WI38 (cell line): ENCODE measurements around the gene ATP11A.
"Not testable (repeated sequence)": the region's sequence is repeated elsewhere in the genome, so short reads cannot be mapped to it uniquely, and the experiment has no call there.

Source experiments
- H3K4me3 ChIP-seq: 2 replicates; pipeline ENCODE4 v1.5.1; 2011; ENCODE audit warnings: low read depth, mild to moderate bottlenecking, control low read depth, low read length
- TF ChIP-seq, protein P1 (sequence below): IDR thresholded peaks from 2 replicates; pipeline ENCODE4 v1.5.1; 2012; ENCODE audit warnings: low read depth, mild to moderate bottlenecking, control low read depth, low read length

The ATP11A gene

DNA sequence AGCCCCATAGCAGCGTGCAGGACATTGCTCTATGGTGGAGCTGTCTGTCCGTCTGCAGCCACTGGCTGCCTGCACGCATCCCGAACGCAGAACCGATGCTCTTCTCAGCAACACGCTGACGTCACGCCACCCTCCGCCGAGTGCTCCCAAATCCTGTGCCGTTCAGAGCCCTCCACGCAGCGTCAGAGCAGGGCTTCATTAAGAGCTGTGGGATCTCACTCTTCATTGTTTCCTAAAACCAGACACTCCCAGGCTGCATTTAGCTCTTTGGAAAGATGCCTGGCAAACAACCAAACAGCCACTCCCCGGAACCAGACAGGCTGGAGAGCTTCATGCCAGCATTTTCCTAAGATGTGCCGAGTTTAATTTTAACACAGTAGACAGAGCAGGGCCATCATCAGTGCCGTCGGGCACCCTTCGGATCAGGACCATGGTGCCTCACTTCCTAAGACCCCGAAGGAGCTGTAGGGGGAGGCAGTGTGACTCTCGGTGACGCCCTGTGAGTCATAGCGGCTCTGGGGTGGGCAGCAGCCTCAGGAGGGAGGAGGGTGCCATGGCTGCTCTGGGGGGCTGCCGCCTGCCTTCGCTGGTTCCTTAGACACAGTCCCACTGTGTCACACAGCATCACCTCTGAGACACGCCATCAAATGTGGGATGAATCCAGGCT, 147.7 kb downstream of the ATP11A start:
- no peak overlapping the region for H3K4me3 ChIP-seq
- TF ChIP-seq, protein P1, sequence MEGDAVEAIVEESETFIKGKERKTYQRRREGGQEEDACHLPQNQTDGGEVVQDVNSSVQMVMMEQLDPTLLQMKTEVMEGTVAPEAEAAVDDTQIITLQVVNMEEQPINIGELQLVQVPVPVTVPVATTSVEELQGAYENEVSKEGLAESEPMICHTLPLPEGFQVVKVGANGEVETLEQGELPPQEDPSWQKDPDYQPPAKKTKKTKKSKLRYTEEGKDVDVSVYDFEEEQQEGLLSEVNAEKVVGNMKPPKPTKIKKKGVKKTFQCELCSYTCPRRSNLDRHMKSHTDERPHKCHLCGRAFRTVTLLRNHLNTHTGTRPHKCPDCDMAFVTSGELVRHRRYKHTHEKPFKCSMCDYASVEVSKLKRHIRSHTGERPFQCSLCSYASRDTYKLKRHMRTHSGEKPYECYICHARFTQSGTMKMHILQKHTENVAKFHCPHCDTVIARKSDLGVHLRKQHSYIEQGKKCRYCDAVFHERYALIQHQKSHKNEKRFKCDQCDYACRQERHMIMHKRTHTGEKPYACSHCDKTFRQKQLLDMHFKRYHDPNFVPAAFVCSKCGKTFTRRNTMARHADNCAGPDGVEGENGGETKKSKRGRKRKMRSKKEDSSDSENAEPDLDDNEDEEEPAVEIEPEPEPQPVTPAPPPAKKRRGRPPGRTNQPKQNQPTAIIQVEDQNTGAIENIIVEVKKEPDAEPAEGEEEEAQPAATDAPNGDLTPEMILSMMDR, result no peak

DNA sequence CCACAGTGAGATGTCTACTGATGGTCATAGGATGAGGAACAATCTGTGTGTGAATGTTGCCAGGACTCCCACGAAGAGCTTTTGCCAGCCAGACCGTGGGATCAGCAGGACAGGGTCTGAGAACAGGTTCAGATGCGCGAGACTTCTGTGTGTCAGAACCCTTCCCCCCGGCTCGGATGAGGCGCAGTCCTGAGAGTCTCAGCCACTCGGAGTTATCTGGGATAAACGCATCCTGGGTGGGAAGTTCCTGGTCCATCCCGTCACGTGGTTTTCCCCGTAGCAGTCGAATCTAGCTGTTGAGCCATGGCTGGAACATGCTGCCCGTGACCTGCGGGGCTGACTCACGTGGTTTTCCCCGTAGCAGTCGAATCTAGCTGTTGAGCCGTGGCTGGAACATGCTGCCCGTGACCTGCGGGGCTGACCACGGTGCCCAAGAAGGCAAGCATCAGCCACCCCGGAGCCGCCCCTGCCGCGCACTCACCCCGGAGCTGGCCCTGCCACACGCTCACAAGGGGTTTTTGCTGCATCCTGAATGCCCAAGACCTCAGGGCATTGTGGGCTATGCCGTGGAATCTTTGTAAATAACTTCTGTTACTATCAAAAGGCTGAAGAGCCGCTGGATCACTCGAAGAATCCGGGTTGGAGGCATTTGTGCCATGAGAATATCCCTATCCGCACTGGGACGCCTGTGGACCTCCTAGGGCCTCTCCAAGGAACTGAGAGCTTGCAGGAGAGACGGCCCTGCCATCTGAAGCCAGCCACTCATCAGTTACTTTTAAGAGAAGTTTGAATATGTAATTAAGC, 148.4 kb downstream of the ATP11A start:
- TF ChIP-seq, protein P1, result no peak
- H3K4me3 ChIP-seq, result no peak overlapping the region

DNA sequence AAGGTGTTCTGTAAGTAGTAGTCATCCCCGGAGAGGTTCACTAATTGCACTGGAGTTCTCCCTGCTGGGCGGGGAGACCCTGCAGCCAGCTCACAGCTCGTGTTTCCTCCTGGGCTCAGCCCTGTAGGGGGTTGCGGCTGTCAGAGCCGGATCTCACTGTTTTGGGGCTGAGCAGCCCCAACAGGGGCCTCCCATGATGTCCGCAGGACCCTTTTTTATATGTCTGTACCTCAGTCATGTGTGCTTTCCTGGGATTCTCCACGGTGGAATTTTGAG, 148.9 kb downstream of the ATP11A start:
- TF ChIP-seq, protein P1, result no peak
- no peak overlapping the region for H3K4me3 ChIP-seq

DNA sequence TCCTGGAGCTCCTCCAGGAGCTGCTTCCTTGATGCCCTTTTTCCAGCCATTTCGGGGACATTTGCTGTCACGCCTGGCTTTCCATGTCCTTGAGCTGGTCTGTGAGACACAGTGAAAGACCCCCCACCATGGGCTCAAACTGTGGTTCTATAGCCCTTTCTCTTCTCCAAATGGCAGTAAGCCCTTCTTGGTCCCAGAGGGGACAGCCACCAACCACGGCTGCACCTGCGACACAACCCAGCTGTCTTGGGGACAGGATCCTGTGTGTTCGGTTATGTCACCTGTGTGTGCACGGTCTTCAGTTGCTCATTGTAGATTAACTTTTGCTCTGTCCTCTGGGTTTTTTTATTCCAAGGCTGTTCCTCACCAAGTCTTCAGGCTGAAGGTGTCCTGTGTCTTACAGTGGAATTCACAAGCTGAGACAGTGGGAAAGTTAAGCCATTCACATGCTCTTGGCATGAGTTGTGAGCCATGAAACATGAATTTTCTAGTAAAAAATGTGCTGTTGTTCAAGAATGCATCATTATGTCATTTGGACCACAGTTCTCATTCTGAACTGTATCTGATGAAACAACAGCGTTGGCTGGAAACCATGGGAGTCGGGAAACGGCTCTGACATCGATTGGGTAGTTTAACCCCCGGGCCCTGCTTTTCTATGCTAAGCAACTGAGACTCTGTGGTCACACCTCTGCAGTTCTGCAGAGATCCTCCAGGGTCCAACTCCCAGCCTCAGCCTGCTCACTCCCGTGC, 149.7 kb downstream of the ATP11A start:
- no peak overlapping the region for H3K4me3 ChIP-seq
- TF ChIP-seq, protein P1, result no peak

DNA sequence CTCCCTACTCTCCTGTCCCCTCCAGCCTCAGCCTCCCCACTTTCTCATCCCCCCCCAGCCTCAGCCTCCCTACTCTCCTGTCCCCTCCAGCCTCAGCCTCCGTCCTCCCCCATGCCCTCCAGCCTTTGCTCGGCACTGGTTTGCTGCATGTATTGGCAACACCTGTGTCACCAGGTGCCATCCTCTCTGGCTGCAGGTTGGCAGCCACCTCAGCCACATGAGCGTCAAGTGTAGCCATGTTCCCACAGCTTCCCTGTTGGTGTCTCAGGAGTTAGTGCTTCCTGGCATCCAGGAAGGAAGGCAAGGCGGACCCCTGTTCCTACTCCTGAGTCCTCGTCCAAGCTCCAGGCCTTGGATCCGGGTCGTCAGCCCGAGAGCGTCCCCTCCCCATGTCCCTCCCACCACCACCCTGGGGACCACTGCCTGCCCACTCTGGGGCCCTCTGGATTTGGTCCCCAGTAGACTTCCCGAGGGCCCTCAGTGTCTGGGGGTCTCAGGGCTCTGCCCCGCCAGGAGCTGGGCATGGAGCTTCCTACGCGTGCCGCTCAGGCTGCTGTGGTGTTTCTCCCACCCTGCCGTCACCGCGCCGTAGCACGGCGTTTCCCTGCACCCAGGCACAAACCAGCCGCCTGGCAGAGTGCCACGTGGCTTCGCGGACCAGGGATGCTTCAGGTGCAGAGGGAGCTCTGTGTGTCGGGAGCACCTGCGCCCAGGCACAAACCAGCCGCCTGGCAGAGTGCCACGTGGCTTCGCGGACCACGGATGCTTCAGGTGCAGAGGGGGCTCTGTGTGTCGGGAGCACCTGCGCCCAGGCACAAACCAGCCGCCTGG, 150.8 kb downstream of the ATP11A start:
- H3K4me3 ChIP-seq, result no peak overlapping the region
- TF ChIP-seq, protein P1, result no peak

DNA sequence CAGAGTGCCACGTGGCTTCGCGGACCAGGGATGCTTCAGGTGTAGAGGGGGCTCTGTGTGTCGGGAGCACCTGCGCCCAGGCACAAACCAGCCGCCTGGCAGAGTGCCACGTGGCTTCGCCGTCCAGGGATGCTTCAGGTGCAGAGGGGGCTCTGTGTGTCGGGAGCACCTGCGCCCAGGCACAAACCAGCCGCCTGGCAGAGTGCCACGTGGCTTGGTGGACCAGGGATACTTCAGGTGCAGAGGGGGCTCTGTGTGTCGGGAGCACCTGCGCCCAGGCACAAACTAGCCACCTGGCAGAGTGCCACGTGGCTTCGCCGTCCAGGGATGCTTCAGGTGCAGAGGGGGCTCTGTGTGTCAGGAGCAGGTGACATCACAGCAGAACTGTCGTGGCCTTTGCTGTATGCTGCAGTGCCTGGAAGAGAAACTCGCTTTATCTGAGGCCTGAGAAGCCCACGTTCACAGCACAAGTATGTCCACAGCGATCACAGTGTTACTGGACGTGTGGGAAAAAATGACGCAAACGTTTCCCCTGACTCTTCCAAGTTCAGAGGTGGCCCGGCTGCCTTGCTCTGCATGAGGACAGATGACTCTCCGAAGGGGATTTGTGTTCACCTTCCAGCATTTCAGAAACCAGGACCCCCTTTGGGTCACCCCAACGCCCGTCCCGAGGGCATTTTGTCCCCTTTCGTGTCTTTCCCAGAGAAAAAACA, 151.6 kb downstream of the ATP11A start:
- not testable (repeated sequence) for H3K4me3 ChIP-seq

DNA sequence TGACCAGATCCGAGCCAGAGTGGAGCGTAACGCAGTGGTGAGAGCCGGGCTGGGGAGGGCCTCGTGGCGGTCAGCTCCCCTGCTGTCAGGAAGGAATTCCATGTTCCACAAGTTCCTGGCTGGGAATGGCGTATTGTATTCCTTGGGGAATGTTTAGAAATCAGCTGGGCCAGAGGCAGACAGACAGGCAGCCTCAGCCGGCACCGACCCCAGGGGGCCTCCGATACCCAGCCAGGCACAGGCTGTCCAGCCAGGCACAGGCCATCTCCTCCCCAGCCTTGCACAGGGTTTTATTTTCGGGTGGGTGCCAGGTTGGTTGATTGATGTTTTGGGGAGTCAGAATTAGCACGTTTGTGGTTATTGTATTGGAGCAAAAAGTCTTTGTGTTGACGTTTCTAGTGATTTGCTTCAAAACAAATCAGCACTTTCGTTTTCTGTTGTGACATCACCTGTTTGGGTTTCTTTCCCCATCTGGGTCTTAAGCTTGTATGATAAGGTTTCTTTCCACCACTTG, 152.6 kb downstream of the ATP11A start:
- no peak overlapping the region for H3K4me3 ChIP-seq
- TF ChIP-seq, protein P1, result no peak
